HL-60 (cell line): ENCODE results near the gene DHCR24.

ENCODE experiments used
- DNase-seq, 2 experiments: peaks; one replicate each; pipeline ENCODE4 v3.0.0-alpha.2; 2010 to 2020; ENCODE audit warnings: low read depth in 1 of 2, low spot score in 1 of 2
- H3K27ac ChIP-seq: fragments of 250-450 bp; sonication (Bioruptor Pico); replicated peaks from 2 replicates; pipeline ENCODE4 v1.5.1; 2020; ENCODE audit warnings: mild to moderate bottlenecking, moderate library complexity
- H3K27me3 ChIP-seq: fragments of 250-450 bp; sonication (Bioruptor Pico); 2 replicates; pipeline ENCODE4 v1.5.1; 2021; ENCODE audit warnings: mild to moderate bottlenecking, moderate library complexity; ENCODE audit not compliant: insufficient read depth, poor library complexity, severe bottlenecking
- H3K4me3 ChIP-seq: replicated peaks from 2 replicates; pipeline ENCODE4 v1.5.1; 2011; ENCODE audit warnings: mild to moderate bottlenecking, control low read depth, low read length; ENCODE audit not compliant: insufficient read depth
- CTCF ChIP-seq: IDR thresholded peaks from one replicate; pipeline ENCODE4 v1.5.1; 2011; ENCODE audit warnings: low read length, control low read depth, inconsistent platforms; ENCODE audit not compliant: insufficient read depth
- GABPA ChIP-seq: IDR thresholded peaks from 2 replicates; pipeline ENCODE4 v1.6.1; 2012; ENCODE audit warnings: low read depth
- POLR2AphosphoS5 ChIP-seq: IDR thresholded peaks from 2 replicates; pipeline ENCODE4 v1.6.1; 2012; ENCODE audit warnings: low read depth
- SPI1 ChIP-seq: IDR thresholded peaks from 2 replicates; pipeline ENCODE4 v1.6.1; 2012; ENCODE audit warnings: low read depth, mild to moderate bottlenecking, borderline replicate concordance
- TF ChIP-seq, protein P1 (sequence below): IDR thresholded peaks from 2 replicates; pipeline ENCODE4 v1.6.1; 2012; ENCODE audit warnings: low read depth; ENCODE audit not compliant: insufficient replicate concordance

The DHCR24 gene

GRCh38 chr1:54851406-54851805, 35.6 kb downstream of the DHCR24 start:
- DNase-seq = no peak
- Histone ChIP-seq H3K27ac (no peak overlapping the region), H3K4me3 (no peak overlapping the region), H3K27me3 (no peaks in the 10 kb centered on the region)
- no peak for TF ChIP-seq GABPA
- TF ChIP-seq POLR2AphosphoS5 = no peak
- no peak for TF ChIP-seq CTCF
- TF ChIP-seq SPI1 = no peak
- TF ChIP-seq, protein P1, sequence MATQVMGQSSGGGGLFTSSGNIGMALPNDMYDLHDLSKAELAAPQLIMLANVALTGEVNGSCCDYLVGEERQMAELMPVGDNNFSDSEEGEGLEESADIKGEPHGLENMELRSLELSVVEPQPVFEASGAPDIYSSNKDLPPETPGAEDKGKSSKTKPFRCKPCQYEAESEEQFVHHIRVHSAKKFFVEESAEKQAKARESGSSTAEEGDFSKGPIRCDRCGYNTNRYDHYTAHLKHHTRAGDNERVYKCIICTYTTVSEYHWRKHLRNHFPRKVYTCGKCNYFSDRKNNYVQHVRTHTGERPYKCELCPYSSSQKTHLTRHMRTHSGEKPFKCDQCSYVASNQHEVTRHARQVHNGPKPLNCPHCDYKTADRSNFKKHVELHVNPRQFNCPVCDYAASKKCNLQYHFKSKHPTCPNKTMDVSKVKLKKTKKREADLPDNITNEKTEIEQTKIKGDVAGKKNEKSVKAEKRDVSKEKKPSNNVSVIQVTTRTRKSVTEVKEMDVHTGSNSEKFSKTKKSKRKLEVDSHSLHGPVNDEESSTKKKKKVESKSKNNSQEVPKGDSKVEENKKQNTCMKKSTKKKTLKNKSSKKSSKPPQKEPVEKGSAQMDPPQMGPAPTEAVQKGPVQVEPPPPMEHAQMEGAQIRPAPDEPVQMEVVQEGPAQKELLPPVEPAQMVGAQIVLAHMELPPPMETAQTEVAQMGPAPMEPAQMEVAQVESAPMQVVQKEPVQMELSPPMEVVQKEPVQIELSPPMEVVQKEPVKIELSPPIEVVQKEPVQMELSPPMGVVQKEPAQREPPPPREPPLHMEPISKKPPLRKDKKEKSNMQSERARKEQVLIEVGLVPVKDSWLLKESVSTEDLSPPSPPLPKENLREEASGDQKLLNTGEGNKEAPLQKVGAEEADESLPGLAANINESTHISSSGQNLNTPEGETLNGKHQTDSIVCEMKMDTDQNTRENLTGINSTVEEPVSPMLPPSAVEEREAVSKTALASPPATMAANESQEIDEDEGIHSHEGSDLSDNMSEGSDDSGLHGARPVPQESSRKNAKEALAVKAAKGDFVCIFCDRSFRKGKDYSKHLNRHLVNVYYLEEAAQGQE = no peak

DNA sequence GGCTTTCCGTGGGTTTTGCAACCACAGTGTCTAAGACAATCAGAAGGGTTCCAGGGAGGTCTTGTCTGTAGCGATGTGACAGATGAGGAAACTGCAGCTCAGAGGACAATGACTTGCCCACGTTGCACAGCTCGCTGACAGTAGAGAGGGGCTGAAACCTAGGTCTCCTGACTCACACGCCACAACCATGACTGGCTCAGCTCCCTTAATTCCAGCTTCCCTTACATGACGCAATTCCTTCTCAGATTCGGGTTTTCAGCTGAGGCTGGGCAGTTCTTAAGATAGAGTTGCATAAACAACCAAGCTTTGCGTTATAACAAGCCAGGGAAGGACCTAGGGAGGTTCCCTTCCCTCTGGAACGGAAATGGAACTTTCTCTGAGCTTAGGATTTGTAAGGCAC, 36.3 kb downstream of the DHCR24 start:
- Histone ChIP-seq H3K27me3 (no peaks in the 10 kb centered on the region), H3K4me3 (no peak overlapping the region), H3K27ac (no peak overlapping the region)
- TF ChIP-seq SPI1 (no peak), GABPA (no peak), CTCF (no peak), POLR2AphosphoS5 (no peak)
- TF ChIP-seq, protein P1 = no peak
- no peak for DNase-seq

DNA sequence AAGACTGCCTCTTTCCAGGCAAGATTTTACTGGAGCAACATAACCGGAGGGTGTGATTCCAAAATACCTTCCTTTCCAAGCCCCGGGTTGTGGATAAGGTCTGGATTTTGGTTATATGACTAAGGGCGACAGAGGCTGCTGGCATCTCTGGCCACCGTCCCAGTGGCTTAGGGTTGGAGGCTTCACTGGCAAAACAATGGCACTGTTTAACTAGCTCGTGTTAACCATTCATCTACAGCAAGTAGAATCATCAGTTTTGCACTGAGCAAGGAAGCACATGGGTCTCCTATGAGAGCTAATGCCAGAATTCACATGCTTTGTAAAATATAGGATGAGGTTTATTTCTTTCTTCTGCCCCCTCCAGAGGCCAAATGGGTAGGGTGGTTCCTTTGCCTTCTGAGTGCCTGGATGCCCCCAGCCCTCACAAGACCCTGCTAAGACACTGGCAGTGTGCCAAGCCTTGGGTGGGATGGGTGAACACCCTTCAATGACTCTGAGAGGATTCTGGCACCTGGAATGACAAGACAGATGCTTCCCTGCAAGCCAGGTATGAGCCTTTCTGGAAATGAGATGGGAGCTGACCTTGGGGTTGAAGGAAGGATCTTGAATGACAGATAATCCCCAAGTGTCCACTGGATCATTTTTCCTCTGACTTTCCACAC, 36.8 kb downstream of the DHCR24 start:
- Histone ChIP-seq H3K27ac (no peak overlapping the region), H3K4me3 (no peak overlapping the region), H3K27me3 (no peaks in the 10 kb centered on the region)
- TF ChIP-seq, protein P1 = no peak
- TF ChIP-seq CTCF = no peak
- TF ChIP-seq GABPA = no peak
- DNase-seq = no peak
